Measurements from ENCODE around the gene HECW1.
A peak's percentile ranks its signal among the peaks of the same experiment; 100 is the strongest.
"Not testable (repeated sequence)": the region's sequence is repeated elsewhere in the genome, so short reads cannot be mapped to it uniquely, and the experiment has no call there.

The HECW1 gene

DNA sequence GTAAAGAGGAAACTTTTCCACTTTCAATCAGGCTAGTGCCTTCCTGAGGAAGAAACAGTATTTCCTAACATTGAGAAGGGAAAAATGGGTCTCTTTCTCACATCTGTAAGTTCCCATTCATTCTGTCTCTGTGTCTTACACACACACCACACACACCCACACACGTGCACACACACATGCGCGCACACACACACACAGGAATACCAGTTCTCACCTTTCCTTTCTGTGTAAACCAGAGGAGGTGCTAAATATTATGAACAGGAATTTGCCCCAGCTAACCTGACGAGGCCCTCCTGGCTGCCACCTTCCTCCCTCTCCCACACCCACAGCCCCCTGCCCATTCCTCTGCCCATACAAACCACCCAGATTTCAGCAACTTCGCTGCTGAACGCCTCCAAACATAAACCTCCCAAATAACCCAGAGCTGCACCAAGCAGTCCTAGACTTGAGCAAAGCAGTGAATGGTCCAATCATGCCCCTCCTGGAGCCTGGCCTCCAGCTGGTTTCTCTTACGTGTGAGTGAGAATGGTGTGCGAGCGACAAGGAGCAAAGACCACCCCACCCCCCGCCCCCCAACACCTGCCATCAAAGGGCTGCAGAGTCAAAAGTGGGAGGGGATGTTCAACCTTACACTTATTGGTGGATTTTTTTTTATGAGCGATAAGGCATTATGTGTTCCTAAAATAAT, 190.5 kb downstream of the HECW1 start:
- no peak for DNase-seq (ENCODE audit: low read depth in 4 of 4, low spot score in 1 of 4)

DNA sequence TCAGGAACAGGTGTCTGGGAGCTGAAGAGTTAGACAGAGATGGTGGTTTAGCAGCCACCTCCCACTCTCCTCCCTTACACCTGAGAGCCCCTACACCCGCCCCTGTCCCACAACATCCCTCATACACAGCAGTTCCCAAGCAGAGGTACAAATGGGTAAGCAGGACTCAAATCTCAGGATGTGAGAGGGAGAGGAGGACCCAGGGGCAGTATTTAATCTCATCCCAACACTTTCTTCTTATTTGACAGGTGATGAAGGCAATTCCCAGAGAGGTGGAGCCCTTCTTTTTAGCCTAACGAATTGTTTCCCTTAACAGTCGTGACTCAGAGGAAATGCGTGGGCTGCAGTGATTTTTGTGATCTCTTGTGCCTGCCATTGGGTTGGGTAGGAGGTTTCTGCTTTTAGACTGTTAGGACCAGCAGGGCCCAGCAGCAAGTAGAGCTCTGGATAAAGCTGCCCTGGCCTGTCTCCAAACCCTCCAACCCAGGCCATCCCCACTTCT, 191.3 kb downstream of the HECW1 start:
- peak; percentile 5 to 61 (median 30) for DNase-seq (ENCODE audit: low read depth in 4 of 4, low spot score in 1 of 4)

DNA sequence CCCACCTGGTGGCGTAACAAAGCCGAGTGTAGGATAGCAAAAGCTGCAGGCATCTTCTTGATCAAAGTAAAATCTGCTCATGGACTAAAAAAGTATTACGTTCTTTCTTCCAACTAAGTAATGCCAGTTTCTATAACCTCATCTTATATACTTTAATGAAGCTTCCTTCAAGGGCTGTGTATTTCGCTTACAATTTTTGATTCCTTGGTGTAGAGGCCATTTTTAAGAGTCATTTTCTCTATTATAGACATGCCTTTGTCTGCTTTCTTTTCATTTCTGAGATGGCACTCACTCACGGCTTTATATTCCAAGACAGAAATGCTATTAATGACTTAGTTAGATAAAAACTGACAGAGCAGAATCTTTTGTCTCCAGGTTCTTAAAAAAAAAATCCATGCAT, 194.0 kb downstream of the HECW1 start:
- DNase-seq (ENCODE audit: low read depth in 4 of 4, low spot score in 1 of 4), result no peak

- DNase-seq (ENCODE audit: low read depth in 4 of 4, low spot score in 1 of 4), result no peak
Measured at GRCh38 chr7:43307522-43307921, 195.1 kb downstream of the HECW1 start.

DNA sequence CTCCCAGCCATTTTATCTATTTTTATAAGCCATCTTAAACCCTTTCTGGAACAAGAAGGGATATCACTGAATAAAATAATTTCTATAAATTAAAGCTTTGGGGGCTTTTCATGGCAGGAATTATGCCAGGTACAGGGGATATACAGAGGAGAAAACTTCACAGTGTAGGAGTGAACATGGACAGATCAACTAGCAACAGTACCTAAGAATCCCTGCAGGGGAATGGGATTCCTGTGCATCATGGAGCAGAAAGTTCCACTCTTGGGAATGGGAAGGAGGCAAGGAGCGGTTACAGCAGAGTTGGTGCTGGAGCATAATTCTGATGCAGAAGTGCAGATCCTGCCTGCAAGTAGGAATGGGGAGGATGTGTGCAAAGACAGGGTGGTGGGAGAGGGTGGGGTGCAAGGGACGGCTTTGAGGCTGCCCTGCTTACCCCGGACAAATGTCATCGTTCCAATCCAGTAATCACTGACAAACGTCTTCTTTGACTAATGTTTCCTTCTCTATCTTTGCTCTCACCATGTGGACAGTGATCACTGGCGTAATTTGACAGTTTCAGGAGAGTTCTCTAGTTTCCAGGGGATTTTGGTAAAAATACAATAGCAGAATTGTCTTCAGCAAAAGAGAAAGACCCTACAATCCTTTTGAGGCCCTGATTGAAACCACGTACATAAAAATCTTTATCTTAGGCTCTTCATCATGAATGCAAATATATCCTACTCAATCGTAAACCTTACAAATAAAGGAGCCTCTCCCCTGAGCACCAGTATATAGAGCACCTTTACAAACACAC, 196.7 kb downstream of the HECW1 start:
- DNase-seq (ENCODE audit: low read depth in 4 of 4, low spot score in 1 of 4), result no peak

DNA sequence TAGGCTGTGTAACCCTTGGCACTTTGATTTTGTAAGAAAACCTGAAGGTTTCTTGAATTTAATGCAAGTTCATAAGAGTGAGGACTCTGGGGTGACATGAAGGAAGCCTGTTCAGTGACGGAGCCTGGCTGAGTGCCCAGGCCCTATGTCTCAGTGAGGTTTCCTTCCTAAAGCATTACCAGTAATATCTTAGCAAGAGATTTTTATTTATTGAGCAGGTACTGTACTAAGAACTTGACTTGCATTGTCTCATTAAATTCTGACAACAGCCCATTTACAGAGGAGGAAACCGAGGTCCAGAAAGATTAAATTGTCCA, 197.2 kb downstream of the HECW1 start:
- DNase-seq (ENCODE audit: low read depth in 4 of 4, low spot score in 1 of 4), result no peak

GRCh38 chr7:43311052-43311451, 198.6 kb downstream of the HECW1 start:
- DNase-seq (ENCODE audit: low read depth in 4 of 4, low spot score in 1 of 4), result no peak

DNA sequence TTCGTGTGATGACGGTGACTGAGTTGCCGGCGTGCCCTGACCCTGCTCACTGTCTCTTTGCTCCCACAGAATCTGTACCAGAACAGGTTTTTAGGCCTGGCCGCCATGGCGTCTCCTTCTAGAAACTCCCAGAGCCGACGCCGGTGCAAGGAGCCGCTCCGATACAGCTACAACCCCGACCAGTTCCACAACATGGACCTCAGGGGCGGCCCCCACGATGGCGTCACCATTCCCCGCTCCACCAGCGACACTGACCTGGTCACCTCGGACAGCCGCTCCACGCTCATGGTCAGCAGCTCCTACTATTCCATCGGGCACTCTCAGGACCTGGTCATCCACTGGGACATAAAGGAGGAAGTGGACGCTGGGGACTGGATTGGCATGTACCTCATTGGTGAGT, 199.2 kb downstream of the HECW1 start:
- no peak for DNase-seq (ENCODE audit: low read depth in 4 of 4, low spot score in 1 of 4)

DNA sequence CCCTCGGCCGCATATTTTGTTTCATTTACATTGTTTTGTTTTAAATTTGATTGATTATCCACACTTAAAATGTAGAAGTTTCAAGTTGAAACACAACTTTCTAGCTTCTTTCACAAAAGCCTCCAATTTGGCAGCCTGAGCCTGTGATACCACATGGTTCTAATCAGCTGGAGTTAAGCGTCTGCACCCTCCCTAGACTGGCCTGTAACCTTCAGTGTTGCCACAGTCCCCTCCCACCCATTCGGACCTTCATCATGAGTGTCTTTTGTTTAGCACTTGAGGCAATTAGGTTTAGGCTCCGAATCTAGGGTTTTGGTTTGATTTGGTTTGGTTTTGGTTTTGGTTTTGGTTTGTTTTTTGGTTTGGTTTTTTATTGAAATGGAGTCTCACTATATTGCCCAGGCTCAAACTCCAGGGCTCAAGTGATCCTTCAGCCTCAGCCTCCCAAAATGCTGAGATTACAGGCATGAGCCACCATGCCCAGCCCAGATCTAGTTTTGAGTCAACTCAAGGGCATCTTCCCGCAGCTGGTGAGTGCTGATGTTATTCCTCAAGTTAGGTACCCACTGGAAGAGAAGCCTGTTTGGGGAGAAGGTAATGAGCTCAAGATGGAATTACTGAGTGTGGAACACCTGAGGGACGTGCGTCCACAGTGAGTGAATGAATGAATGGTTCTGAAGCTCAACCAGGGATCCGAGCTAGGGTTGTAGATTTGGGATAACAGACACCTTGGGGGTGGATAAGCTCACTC, 201.4 kb downstream of the HECW1 start:
- DNase-seq (ENCODE audit: low read depth in 4 of 4, low spot score in 1 of 4), result no peak

DNA sequence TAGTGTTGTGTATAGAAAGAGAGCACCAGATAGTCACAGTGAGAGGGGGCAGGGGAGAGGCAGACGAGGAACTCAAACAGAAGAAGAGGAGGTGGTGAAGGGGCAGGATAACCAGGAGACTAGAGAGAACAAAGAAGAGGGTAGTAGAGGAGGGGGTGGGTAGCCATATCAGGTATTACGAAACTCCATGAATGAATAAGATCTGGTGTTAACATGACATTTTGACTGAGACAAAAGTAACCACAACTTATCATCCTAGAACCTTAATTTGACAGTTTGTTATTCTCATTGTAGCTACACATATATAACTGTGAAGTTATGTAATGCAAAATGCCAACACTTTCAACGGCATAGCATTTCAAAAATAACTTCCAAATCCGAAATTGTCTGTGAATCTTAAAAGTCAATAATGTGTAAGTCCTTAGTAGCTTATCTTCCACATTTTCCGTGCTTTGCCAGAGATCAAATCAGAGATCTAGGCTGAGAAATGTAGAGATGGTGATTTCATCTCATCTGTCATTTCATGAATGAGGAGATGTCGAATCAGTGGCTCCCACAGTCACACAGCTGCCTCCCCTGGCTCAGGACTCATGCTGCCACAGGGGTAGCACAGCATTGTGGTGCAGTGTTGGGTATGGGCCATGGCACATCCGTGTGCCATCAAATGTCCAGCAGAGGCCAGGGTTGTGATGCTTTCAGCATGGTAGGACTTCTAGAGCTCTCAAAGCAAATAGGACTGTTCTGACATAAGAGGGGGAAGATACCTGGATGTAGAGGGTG, 202.1 kb downstream of the HECW1 start:
- DNase-seq (ENCODE audit: low read depth in 4 of 4, low spot score in 1 of 4), result no peak

GRCh38 chr7:43317075-43317474, 204.6 kb downstream of the HECW1 start:
- DNase-seq (ENCODE audit: low read depth in 4 of 4, low spot score in 1 of 4), result no peak

DNA sequence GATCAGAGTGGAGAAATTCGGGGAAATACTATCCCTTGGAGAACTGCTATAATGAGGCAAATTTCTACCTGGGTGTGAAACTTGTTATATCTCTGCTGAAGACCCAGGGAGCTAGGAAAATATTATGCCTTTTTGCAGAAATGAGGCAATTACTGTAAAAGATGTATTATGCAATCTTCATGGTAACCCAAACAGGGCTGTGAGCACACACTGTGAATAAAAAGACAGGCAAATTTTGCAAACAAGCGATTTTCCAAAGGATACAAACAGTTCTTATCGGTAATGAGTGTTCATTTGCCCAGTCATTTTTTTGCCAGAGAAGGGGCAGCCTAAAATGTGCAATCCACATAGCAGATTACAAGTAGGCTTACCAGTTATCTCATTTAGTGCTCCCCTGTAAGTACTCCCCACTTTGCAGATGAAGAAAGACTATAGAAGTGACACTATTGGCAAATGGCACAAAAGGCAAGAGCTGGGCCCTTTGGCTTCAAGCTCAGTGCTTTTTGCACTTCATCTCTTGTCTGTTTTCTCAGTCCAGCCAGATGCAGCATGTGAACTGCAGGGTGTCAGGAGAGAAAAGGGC, 205.8 kb downstream of the HECW1 start:
- no peak for DNase-seq (ENCODE audit: low read depth in 4 of 4, low spot score in 1 of 4)

DNA sequence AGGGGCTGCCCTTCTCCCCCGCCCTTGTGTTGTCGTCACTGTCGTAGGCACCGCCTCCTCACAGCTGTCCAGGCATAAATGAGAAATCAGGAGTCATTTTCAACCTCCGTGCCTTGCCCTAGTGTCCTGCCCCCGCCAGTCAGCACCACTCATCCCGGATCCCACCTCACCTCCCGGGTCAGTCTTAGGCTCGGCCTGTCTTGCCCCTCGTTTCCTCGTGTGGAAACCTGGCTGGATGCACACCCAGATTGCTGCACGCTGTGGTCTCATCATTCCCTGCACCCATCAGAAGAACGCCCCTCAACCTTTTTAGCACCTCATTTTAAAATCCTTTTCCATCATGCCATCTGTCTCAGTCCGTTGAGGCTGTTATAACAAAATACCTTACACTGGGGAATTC, 213.1 kb downstream of the HECW1 start:
- DNase-seq (ENCODE audit: low read depth in 4 of 4, low spot score in 1 of 4), result no peak

DNA sequence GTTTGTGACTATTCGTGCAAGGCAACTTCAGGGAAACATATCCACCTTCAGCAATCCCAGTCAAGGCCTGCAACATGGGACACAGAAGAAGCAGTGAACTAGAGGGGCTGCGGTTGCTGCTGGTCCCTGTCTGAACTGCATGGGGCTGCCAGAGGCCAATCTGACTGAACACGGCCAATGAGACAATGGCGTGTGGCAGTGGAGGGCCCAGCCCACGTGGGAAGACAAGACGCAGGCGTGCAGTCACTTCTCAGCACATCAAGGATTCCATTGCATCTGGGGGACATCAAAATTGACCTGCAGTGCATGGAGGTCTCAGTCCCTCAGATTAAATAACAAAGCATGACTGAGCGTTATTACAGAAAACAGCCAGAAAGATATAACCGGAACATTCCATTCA, 215.9 kb downstream of the HECW1 start:
- no peak for DNase-seq (ENCODE audit: low read depth in 4 of 4, low spot score in 1 of 4)

DNA sequence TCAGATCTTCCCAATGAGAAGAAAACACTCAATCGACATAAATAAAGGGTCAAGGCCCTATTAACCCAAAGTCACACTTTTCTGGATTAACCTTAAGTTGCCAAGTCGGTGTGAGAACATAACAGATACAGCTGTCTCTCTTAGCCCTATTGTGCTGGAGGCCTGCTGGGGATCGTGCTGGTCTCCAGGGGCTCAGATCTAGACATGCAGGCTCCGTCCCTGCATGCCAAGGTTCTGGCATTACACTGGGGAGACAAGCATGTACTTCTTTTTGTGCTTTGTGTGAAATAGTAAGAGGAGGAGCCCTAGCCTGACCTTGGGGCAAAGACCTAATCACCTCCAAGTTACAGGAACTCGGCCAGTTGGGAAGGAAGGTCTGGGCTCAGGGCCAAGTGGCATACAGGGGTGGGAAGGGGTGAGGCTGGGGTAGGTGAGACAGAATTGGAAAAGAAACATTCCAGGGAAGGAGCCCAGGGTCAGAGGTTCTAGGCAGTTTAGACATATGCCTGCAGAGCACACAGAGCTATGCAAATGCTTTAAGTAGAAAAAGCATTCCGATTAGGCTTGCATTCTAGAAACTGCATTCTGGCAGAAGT, 216.4 kb downstream of the HECW1 start:
- no peak for DNase-seq (ENCODE audit: low read depth in 4 of 4, low spot score in 1 of 4)

GRCh38 chr7:43332193-43332796, 219.8 kb downstream of the HECW1 start:
- no peak for DNase-seq (ENCODE audit: low read depth in 4 of 4, low spot score in 1 of 4)

GRCh38 chr7:43337191-43337590, 224.7 kb downstream of the HECW1 start:
- DNase-seq (ENCODE audit: low read depth in 4 of 4, low spot score in 1 of 4), result no peak

DNA sequence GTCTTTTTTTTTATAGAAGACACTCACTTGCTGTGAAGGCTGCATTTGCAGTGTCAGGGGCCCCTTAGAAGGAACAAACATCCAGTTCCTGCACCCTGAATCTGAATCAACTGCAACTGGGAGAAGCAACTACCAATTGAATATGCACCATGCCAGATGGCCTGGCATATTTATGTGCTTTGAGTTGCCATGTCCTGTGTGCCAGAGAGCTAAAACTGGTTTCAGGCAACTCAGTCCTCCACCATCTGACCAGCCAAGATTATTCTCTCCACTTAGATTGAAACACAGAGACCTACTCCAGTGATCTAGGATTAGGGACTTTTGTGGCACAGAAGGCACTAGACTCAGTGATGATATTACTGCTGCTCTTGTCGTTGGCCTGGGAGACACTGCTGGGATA, 225.4 kb downstream of the HECW1 start:
- no peak for DNase-seq (ENCODE audit: low read depth in 4 of 4, low spot score in 1 of 4)

- no peak for DNase-seq (ENCODE audit: low read depth in 4 of 4, low spot score in 1 of 4)
Measured at GRCh38 chr7:43341132-43341531, 228.7 kb downstream of the HECW1 start.

DNA sequence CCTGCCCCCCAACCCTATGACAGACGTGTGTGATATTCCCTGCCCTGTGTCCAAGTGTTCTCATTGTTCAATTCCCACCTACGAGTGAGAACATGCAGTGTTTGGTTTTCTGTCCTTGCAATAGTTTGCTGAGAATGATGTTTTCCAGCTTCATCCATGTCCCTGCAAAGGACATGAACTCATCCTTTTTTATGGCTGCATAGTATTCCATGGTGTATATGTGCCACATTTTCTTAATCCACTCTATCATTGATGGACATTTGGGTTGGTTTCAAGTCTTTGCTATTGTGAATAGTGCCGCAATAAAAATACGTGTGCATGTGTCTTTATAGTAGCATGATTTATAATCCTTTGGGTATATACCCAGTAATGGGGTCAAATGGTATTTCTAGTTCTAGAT, 231.0 kb downstream of the HECW1 start:
- DNase-seq (ENCODE audit: low read depth in 4 of 4, low spot score in 1 of 4), result not testable (repeated sequence)
